ENCODE measurements around the gene HIVEP3. TPM values are rescaled to one million over a fixed set of nuclear protein-coding genes. Genes with fewer than 3 reads are reported as not detected.

The HIVEP3 gene
- total RNA-seq, 1 donor from 2014 or later, result 11.6 TPM

- ATAC-seq (no peak), DNase-seq (no peak)
- Histone ChIP-seq H3K27ac (no peak overlapping the region), H3K9me3 (no peaks in the 10 kb centered on the region), H3K4me1 (no peaks in the 10 kb centered on the region), H3K36me3 (no peaks in the 10 kb centered on the region), H3K4me3 (no peak overlapping the region), H3K27me3 (ENCODE audit: low read depth) (no peaks in the 10 kb centered on the region)
- TF ChIP-seq CTCF (IDR thresholded peaks at IDR 0.05), result no peak
- intact Hi-C loops (cut with DNase I), result no loop called here
Observed at GRCh38 chr1:41568204-41568603, 350.5 kb downstream of the HIVEP3 start.

- Histone ChIP-seq H3K36me3 (no peaks in the 10 kb centered on the region), H3K4me1 (no peaks in the 10 kb centered on the region), H3K9me3 (no peaks in the 10 kb centered on the region), H3K27me3 (ENCODE audit: low read depth) (no peaks in the 10 kb centered on the region), H3K27ac (no peak overlapping the region), H3K4me3 (no peak overlapping the region)
- ATAC-seq (no peak), DNase-seq (no peak)
- no peak for TF ChIP-seq CTCF (IDR thresholded peaks at IDR 0.05)
- intact Hi-C loops (cut with DNase I), result no loop called here
Observed at GRCh38 chr1:41566969-41567368, 351.8 kb downstream of the HIVEP3 start.

DNA sequence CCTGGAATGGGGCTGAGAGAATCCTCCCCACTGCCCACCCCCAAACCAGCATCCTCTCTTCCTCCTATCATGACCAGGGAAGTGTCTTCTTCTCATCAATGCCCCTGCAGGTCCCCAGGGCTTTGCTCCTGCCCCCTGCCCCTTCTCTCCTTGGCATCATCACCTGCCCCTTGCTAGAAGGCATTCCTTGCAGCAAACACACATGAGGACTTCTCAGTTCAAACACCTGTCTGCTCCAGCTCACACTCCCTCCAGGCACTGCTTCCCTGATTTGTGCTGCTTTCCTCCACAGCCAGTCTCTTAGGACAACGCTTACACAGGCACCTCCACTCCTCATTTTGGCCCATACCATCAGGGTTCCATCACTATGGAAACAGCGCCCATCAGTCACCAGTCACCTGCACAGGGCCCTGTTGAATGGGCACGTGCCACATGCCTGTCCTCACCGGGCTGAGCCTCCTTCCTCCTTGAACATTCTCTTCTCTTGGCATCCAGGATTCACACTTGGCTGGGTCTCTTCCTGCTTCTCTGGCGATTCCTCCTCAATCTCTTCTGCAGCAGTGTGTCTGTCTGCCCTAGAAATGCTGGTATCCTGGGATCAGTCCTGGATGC, 352.3 kb downstream of the HIVEP3 start:
- H3K36me3 ChIP-seq, result no peaks in the 10 kb centered on the region
- H3K4me3 ChIP-seq, result no peak overlapping the region
- H3K4me1 ChIP-seq, result no peaks in the 10 kb centered on the region
- no peak overlapping the region for H3K27ac ChIP-seq
- DNase-seq (no peak), ATAC-seq (no peak)
- intact Hi-C loops (cut with DNase I), result no loop called here
- H3K27me3 ChIP-seq (ENCODE audit: low read depth), result no peaks in the 10 kb centered on the region
- TF ChIP-seq CTCF (IDR thresholded peaks at IDR 0.05), result no peak
- no peaks in the 10 kb centered on the region for H3K9me3 ChIP-seq

- no peak for TF ChIP-seq CTCF (IDR thresholded peaks at IDR 0.05)
- H3K9me3 ChIP-seq, result no peaks in the 10 kb centered on the region
- no peaks in the 10 kb centered on the region for H3K27me3 ChIP-seq (ENCODE audit: low read depth)
- intact Hi-C loops (cut with DNase I), result no loop called here
- no peaks in the 10 kb centered on the region for H3K36me3 ChIP-seq
- no peak overlapping the region for H3K27ac ChIP-seq
- no peaks in the 10 kb centered on the region for H3K4me1 ChIP-seq
- no peak for ATAC-seq
- H3K4me3 ChIP-seq, result no peak overlapping the region
- DNase-seq, result no peak
Observed at GRCh38 chr1:41564741-41565475, 353.8 kb downstream of the HIVEP3 start.

DNA sequence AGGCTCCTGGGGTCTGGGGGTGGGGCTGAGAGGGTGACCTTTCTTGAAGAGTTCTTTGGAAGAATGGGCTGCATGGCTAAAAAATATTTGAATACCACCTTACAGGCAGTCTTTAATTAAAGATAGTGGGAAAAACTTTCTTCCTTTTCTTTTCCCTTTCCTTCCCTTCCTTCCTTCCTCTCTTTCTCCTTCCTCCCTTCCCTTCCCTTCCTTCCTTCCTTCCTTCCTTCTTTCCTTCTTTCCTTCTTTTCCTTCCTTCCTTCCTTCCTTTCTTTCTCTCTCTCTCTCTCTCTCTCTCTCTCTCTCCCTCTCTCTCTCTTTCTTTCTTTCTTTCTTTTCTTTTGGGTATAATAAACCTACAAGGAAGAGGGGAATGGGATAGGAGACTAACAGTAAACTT, 356.4 kb downstream of the HIVEP3 start:
- DNase-seq (no peak), ATAC-seq (no peak)
- intact Hi-C loops (cut with DNase I), result no loop called here
- H3K9me3 ChIP-seq, result no peaks in the 10 kb centered on the region
- H3K27ac ChIP-seq, result no peak overlapping the region
- H3K4me1 ChIP-seq, result no peaks in the 10 kb centered on the region
- no peak for TF ChIP-seq CTCF (IDR thresholded peaks at IDR 0.05)
- H3K4me3 ChIP-seq, result no peak overlapping the region
- H3K27me3 ChIP-seq (ENCODE audit: low read depth), result no peaks in the 10 kb centered on the region
- no peaks in the 10 kb centered on the region for H3K36me3 ChIP-seq
